GM12878 (cell line): ENCODE data around the gene NTRK3. TPM values are rescaled to one million over a fixed set of nuclear protein-coding genes. Genes with fewer than 3 reads are reported as not detected.

Source experiments
- ATAC-seq: fragments of 200-7000 bp; cut with Tn5 transposase; 3 replicates; pipeline ENCODE4 v1.9.1; 2020; ENCODE audit warnings: mild to moderate bottlenecking, moderate library complexity
- BruUV-seq: library from RNA; stranded (reverse); fragments of 400-500 nt; replicated peaks from 2 replicates; lab custom pipeline; 2021; lab: Mats Ljungman, UMichigan
- CTCF ChIA-PET: fragments of 300-600 bp; sonication (Branson Sonifier 250); formaldehyde crosslinking; extraction: SDS; loops from one replicate; lab custom pipeline; 2021; ENCODE audit warnings: inconsistent platforms; lab: Yijun Ruan, JAX
- POLR2A ChIA-PET: fragments of 350-600 bp; formaldehyde crosslinking; extraction: SDS; loops from one replicate; lab custom pipeline; 2021; ENCODE audit warnings: inconsistent platforms; lab: Charles Lee
- RAD21 ChIA-PET: fragments of 300-600 bp; sonication (Branson Sonifier 250); formaldehyde crosslinking; loops from one replicate; lab custom pipeline; 2023; ENCODE audit warnings: antibody characterized with exemption; ENCODE audit not compliant: unreplicated experiment; lab: Charles Lee
- SMC1A ChIA-PET: fragments of 300-600 bp; sonication (Branson Sonifier 250); formaldehyde crosslinking; loops from one replicate; lab custom pipeline; 2023; ENCODE audit not compliant: unreplicated experiment, uncharacterized antibody; lab: Charles Lee
- DNase-seq: peaks from one replicate; pipeline ENCODE4 v3.0.0-alpha.2; 2011; ENCODE audit warnings: low read depth, low spot score
- FAIRE-seq: peaks from 3 replicates; lab custom pipeline; 2011; peaks lifted over from hg19 to GRCh38; lab: Jason Lieb, UNC
- H2AFZ ChIP-seq: 2 replicates; pipeline ENCODE4 v1.6.0; 2011; ENCODE audit warnings: low read depth, low read length, control low read depth; ENCODE audit not compliant: control insufficient read depth
- H3K27ac ChIP-seq: 2 replicates; pipeline ENCODE4 v1.5.1; 2011; ENCODE audit warnings: control low read depth; ENCODE audit not compliant: control insufficient read depth, insufficient read depth
- H3K27me3 ChIP-seq, 2 experiments: replicated peaks in 1 of 2; 2 replicates each; pipeline versions ENCODE4 v1.6.0 to v1.6.1; 2011; ENCODE audit warnings: low read length in 1 of 2; ENCODE audit not compliant: control insufficient read depth in 2 of 2, insufficient read depth in 2 of 2
- H3K36me3 ChIP-seq, 2 experiments: 2 replicates each; pipeline ENCODE4 v1.5.1; 2011; ENCODE audit warnings: low read length in 1 of 2; ENCODE audit not compliant: control insufficient read depth in 2 of 2, insufficient read depth in 2 of 2
- H3K4me1 ChIP-seq: 2 replicates; pipeline ENCODE4 v1.6.1; 2011; ENCODE audit warnings: mild to moderate bottlenecking, low read length, moderate library complexity, mixed read lengths; ENCODE audit not compliant: control insufficient read depth, insufficient read depth
- H3K4me2 ChIP-seq: 2 replicates; pipeline ENCODE4 v1.6.0; 2011; ENCODE audit warnings: control low read depth; ENCODE audit not compliant: control insufficient read depth, insufficient read depth
- H3K4me3 ChIP-seq: fragments of 200-600 bp; sonication (generic); 2 replicates; pipeline ENCODE4 v1.5.1; 2016
- H3K79me2 ChIP-seq: 2 replicates; pipeline ENCODE4 v1.6.0; 2011; ENCODE audit warnings: low read length; ENCODE audit not compliant: control insufficient read depth, insufficient read depth
- H3K9ac ChIP-seq: 2 replicates; pipeline ENCODE4 v1.8.0; 2011; ENCODE audit warnings: low read length, control low read depth, mixed read lengths; ENCODE audit not compliant: control insufficient read depth, insufficient read depth
- H3K9me3 ChIP-seq: replicated peaks from 3 replicates; pipeline ENCODE4 v1.5.1; 2011; ENCODE audit warnings: mild to moderate bottlenecking, low read length; ENCODE audit not compliant: control insufficient read depth, insufficient read depth
- H4K20me1 ChIP-seq: 2 replicates; pipeline ENCODE4 v1.6.0; 2011; ENCODE audit not compliant: control insufficient read depth, insufficient read depth
- CTCF ChIP-seq, 3 experiments: IDR thresholded peaks in 2 of 3; conservative IDR thresholded peaks in 1 of 3; 2 replicates each; pipeline ENCODE4 v1.5.1; 2011; ENCODE audit warnings: low read depth in 3 of 3, low read length in 3 of 3, mild to moderate bottlenecking in 3 of 3, control low read depth in 2 of 3, moderate library complexity in 2 of 3, inconsistent platforms in 1 of 3, mixed read lengths in 1 of 3; ENCODE audit not compliant: control insufficient read depth in 2 of 3, insufficient read depth in 1 of 3; ENCODE audit errors: extremely low read depth in 1 of 3
- E2F4 ChIP-seq: IDR thresholded peaks from 2 replicates; pipeline ENCODE4 v1.6.1; 2012; ENCODE audit warnings: low read depth, low read length, improper control_type of control experiment
- HDGF ChIP-seq: fragments of 450-650 bp; IDR thresholded peaks from 2 replicates; pipeline ENCODE4 v1.6.1; 2016; ENCODE audit warnings: antibody characterized with exemption
- IKZF1 ChIP-seq: fragments of 450-650 bp; conservative IDR thresholded peaks from 2 replicates; pipeline ENCODE4 v1.6.1; 2017; ENCODE audit warnings: antibody characterized with exemption, mild to moderate bottlenecking
- IRF3 ChIP-seq: fragments of 450-650 bp; IDR thresholded peaks from 2 replicates; pipeline ENCODE4 v1.6.1; 2014; ENCODE audit warnings: mild to moderate bottlenecking
- NFXL1 ChIP-seq: fragments of 450-650 bp; IDR thresholded peaks from 2 replicates; pipeline ENCODE4 v1.6.1; 2017; ENCODE audit warnings: antibody characterized with exemption, mild to moderate bottlenecking, borderline replicate concordance
- PKNOX1 ChIP-seq: fragments of 450-650 bp; IDR thresholded peaks from 2 replicates; pipeline ENCODE4 v1.6.1; 2016; ENCODE audit warnings: mild to moderate bottlenecking
- SMARCA5 ChIP-seq: fragments of 450-650 bp; IDR thresholded peaks from 2 replicates; pipeline ENCODE4 v1.6.1; 2017; ENCODE audit warnings: mild to moderate bottlenecking
- SMC3 ChIP-seq: IDR thresholded peaks from 2 replicates; pipeline ENCODE4 v1.6.1; 2011; ENCODE audit warnings: low read length, improper control_type of control experiment, borderline replicate concordance
- STAT1 ChIP-seq: fragments of 450-650 bp; conservative IDR thresholded peaks from 2 replicates; pipeline ENCODE4 v1.6.1; 2014; ENCODE audit warnings: antibody characterized with exemption, mild to moderate bottlenecking
- TARDBP ChIP-seq: IDR thresholded peaks from 2 replicates; pipeline ENCODE4 v1.6.1; 2016; ENCODE audit warnings: borderline replicate concordance
- ZBED1 ChIP-seq: IDR thresholded peaks from 2 replicates; pipeline ENCODE4 v1.6.1; 2016; ENCODE audit warnings: borderline replicate concordance
- ZNF217 ChIP-seq: fragments of 450-650 bp; IDR thresholded peaks from 2 replicates; pipeline ENCODE4 v1.6.1; 2017; ENCODE audit warnings: antibody characterized with exemption, mild to moderate bottlenecking
- ZNF274 ChIP-seq: IDR thresholded peaks from one replicate; pipeline ENCODE4 v1.8.0; 2011; ENCODE audit not compliant: insufficient read length, insufficient read depth
- ZNF687 ChIP-seq: fragments of 450-650 bp; IDR thresholded peaks from 2 replicates; pipeline ENCODE4 v1.6.1; 2017; ENCODE audit warnings: mild to moderate bottlenecking, moderate library complexity
- ZZZ3 ChIP-seq: IDR thresholded peaks from 2 replicates; pipeline ENCODE4 v1.6.1; 2011; ENCODE audit warnings: low read depth; ENCODE audit not compliant: control insufficient read depth, insufficient read length
- in situ Hi-C: fragments of 300-500 bp; cut with MboI; formaldehyde crosslinking; loops from 9 replicates; pipeline ENCODE4 v1.14.3; 2018; ENCODE audit warnings: mixed read lengths
- intact Hi-C: fragments of 100-400 bp; cut with micrococcal nuclease; formaldehyde crosslinking; loops from one replicate; pipeline ENCODE4 v1.14.2; 2022; ENCODE audit not compliant: unreplicated experiment
- polyA plus RNA-seq, 11 experiments: library from polyadenylated mRNA; depleted of rRNA in 4 of 11; unstranded in 6 of 11; stranded (reverse) in 5 of 11; fragments of >200 nt; fragmentation: Nextera tagmentation in 4 of 11; fragmentation: Illumina TruSeq in 1 of 11; extraction: Ambion mirVana in 4 of 11; extraction: Trizol in 1 of 11; gene quantifications; 1 replicate in 1 of 11; 2 replicates in 10 of 11; pipeline versions ENCODE4 v1.2.1 to v1.2.3, GENCODE V29; 2011 to 2016; ENCODE audit warnings: inconsistent platforms in 2 of 11, missing spikeins in 2 of 11, low read depth in 1 of 11
- total RNA-seq, 4 experiments: library from RNA; depleted of rRNA in 3 of 4; stranded (reverse); fragments of >200 nt in 3 of 4; fragmentation: Illumina TruSeq in 1 of 4; extraction: Trizol in 1 of 4; gene quantifications; 2 replicates each; pipeline versions ENCODE4 v1.2.1 to v1.2.3, GENCODE V29; 2013 to 2021

The NTRK3 gene
- total and polyA plus RNA-seq, 10 of the 15 experiments (the other 5 are each of a cell fraction or from before 2014, with no cell fraction given): not detected

GRCh38 chr15:88303395-88303794, 46.9 kb upstream of the NTRK3 start:
- H3K4me2 ChIP-seq: no peak overlapping the region
- no peaks in the 10 kb centered on the region for H3K79me2 ChIP-seq
- BruUV-seq: no TSS peak
- TF ChIP-seq PKNOX1: no peak
- TF ChIP-seq ZNF217: no peak
- no peak for TF ChIP-seq STAT1
- no peak for TF ChIP-seq ZNF687
- no peak for TF ChIP-seq ZBED1
- no peak for TF ChIP-seq HDGF
- no peak for TF ChIP-seq TARDBP
- no peak for TF ChIP-seq SMC3
- TF ChIP-seq IRF3: no peak
- no peak for TF ChIP-seq E2F4
- TF ChIP-seq IKZF1: no peak
- no peak for TF ChIP-seq CTCF (IDR thresholded peaks at IDR 0.05 in 2 of 3, conservative IDR thresholded peaks at IDR 0.05 in 1 of 3; ENCODE audit: control insufficient read depth in 2 of 3, extremely low read depth in 1 of 3, insufficient read depth in 1 of 3, low read depth in 3 of 3, low read length in 3 of 3)
- no peak for TF ChIP-seq NFXL1
- no peak for TF ChIP-seq ZZZ3
- no peak for TF ChIP-seq ZNF274
- TF ChIP-seq SMARCA5: no peak
- H3K27ac ChIP-seq: no peak overlapping the region
- H2AFZ ChIP-seq: no peak overlapping the region
- intact Hi-C loops (no loop called here), in situ Hi-C loops (no loop called here)
- no peaks in the 10 kb centered on the region for H3K9me3 ChIP-seq
- RAD21 ChIA-PET: no interaction called here
- H3K9ac ChIP-seq: no peak overlapping the region
- no peak for DNase-seq
- H3K4me3 ChIP-seq: no peak overlapping the region
- ATAC-seq: no peak
- no peaks in the 10 kb centered on the region for H3K4me1 ChIP-seq
- SMC1A ChIA-PET: no interaction called here
- H4K20me1 ChIP-seq: no peaks in the 10 kb centered on the region
- POLR2A ChIA-PET: no interaction called here
- FAIRE-seq: no peak
- CTCF ChIA-PET: interaction anchor here (1.4 kb wide), 1 partner anchor 29 kb away, joined by 4 read pairs; no protein-coding TSS in a partner anchor
- H3K36me3 ChIP-seq: no peaks in the 10 kb centered on the region
- H3K27me3 ChIP-seq: no peaks in the 10 kb centered on the region
